Stimulated activated CD4-positive, alpha-beta T cell treated with anti-CD3 and anti-CD28 coated beads, TNF-alpha, amount 100 ng/mL, for 24 hours (primary cell): Measurements from ENCODE around the gene SLC41A3.

ENCODE experiments used
- DNase-seq, 3 experiments: peaks; one replicate each; pipeline ENCODE4 v3.0.0-alpha.2; 2020; ENCODE audit warnings: low read depth in 3 of 3

The SLC41A3 gene

DNA sequence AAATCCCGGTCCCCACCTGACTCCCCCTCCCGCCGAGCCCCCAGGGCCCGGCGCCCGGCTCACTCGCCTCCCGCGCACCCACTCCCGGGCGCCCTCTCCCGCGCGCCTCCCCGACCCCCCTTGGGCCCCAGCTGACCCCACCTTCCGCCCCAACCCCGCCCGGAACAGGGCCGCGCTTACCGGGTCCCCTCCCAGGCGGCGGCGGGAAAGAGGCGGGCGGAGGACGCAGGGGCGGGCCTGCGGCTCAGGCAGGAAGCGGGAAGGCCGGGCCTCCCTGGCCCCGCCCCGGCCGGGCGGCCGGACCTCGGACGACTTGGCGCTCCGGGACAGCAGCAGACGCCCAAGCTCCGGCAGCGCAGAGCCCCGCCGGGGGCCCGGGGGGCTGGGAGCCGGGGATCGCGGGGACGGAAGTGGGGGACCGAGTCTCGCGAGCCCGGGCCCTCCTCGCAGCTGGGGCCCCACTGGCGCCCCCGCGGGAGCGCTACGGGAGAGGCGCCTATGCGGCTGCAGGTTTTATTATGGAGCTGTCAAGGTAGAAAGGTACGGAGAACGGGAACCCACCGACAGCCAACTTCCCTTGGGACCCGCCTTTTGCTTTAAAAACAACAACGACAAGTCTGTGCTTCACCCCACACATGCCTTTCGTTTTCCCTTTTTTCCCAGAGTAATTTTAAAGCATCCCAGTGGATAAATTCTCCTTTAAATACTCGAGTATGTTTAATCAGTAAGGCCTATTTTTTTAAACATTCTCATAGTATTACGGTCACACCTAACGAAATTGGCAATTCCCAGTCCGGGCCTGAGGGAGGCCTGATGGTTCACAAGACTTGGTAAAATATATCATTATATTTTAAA, at the start of gene SLC41A3:
SLC41A3 (minus strand) TSS at position 212 of the 855 bp plus-strand sequence. CDS start 15,905 bp downstream, outside the sequence.
- peak; percentile 74 to 91 (median 82) for DNase-seq

DNA sequence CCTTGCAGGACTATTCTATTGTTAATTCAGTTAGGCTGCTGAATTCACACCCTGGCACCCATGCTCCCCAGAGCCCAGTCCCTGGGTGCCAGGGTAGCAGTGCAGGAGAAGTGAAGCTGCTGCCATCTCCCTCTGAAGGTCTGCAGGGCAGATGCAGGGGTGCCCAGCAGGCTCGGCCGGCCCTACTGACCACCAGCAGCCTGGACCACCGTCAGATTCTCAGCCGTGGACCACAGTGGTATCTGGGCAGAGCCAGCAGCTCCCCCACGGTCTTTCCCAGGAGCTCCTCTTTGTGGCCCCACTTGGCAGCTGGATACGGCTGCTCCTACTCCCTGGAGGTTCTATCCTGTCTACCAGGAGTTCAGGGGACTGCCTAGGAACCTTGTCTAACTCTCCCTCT, 49.7 kb upstream of the SLC41A3 start:
- no peak for DNase-seq

- DNase-seq, result no peak
These were observed 49.0 kb upstream of the SLC41A3 start for GRCh38 chr3:126132751-126133511.

DNA sequence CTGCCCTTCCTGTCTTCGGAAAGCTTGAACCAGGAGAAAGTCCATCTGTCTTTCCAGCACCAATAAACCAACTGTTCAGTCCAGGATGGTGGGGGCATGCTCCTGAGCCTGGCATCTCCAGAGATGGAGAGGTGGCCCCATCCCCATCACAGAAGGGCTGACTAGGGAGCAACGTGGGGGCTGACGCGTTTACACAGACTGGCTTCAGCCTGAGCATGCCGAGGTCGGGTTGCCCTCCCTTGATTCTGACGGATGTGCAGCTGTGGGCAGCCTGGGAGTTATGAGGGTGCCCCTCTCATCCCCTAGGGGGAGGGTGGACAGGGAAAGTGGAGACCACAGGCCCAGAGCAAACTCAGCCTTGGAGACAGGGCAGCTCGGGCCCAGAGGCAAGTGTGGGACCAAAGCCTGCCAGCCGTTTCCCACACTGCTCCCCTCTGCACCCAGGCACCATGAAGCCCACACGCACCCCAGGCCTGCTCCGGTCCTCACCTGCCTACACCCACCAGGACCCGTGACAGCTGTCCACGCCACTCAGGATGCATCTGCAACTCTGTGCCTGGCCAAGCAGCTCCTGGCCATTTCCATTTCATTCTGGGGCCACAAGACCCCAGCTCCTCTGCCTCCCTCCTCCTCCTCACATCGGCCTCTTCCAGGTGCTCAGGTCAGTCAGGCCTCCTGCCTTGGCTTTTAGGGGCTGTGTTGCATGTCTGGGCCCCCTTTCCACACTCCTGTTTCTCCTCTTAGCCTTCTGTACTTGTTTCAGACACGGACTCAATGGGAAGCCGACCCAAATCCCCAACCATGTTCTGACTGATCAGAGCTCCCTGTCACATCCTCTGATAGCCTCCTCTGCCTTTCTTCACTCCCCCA, 48.2 kb upstream of the SLC41A3 start:
- DNase-seq, result no peak

GRCh38 chr3:126130981-126131745, 47.2 kb upstream of the SLC41A3 start:
- DNase-seq, result no peak

DNA sequence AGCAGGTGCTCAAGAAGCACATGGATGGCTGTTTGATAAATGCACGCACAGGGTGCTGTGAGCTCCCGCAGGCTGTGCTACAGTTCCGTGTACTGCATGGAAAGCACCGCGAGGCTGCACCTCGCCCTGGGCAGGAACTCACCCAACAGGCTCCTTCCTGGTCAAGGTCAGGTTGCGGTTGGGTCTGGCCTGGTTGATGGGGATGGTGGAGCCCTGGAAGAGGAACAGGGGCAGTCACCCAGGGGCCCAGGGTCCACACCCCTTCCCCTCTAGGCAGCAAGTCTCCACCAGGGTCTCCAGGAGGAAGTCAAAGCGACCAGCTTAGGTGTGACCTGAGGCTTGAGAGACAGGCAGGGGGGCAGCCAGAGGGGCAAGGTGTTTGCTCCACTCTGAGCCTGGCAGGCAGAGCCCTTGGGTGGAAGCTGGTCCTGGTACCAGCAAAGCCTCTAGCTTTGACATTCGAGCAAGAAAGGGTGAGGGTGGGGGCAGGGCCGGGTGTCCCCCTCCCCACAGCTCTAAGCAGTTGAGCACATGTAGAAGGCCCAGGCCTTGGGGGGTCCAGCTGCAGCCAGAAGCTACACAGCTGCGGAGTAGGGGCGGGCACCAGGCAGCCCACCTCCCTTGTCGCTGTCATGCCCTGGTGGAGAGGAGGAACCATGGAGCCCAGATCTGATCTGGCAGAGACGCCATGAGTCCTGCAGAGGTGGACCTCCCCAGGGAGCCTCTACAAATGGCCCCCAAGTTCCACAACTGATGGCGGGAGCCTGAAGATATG, 46.3 kb upstream of the SLC41A3 start:
- no peak for DNase-seq

GRCh38 chr3:126129398-126129891, 45.5 kb upstream of the SLC41A3 start:
- no peak for DNase-seq

DNA sequence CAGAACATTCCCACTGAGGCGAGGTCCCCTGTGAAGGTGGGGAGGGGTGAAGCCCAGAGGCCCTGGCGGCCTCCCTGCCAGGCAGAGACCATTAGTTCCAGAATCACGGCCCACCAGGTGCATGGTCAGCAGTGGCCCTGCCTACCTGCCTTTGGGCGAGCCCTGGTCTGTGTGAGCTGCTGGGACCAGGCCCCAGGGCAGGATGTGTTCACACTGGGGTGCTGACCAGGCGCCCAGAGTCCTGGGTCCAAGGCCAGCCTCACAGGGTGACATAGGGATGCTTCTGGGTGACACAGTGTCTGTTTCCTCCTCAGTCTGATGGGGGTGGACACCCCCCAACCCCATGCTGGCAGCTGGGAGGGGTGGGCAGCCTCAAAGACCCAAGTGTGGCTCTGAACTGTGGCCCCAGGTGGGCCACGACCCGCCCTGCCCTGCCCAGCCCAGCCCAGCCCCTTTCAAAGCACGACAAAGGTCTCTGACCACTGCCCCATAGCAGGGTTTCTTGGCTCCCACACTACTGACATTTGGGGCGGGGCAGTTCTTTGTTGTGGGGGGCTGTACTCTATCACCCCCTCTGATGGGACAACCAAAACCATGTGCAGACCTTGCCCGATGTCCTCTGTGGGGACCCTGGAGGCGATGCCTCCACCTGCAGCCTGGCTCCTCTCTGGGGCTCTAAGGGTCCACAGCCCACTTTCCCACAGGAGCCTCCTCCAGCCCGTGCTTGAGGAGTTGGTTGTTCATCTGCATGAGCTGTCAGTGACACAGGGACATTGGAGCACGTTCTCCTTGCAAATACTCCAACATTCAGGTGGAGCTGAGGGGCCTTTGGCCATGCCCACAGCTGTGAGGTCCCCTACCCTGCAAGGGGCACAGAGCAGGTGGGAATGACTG, 44.8 kb upstream of the SLC41A3 start:
- no peak for DNase-seq

- DNase-seq, result no peak
These were observed 44.0 kb upstream of the SLC41A3 start for GRCh38 chr3:126127904-126128303.

- DNase-seq, result no peak
These were observed 43.5 kb upstream of the SLC41A3 start for GRCh38 chr3:126127452-126127851.

DNA sequence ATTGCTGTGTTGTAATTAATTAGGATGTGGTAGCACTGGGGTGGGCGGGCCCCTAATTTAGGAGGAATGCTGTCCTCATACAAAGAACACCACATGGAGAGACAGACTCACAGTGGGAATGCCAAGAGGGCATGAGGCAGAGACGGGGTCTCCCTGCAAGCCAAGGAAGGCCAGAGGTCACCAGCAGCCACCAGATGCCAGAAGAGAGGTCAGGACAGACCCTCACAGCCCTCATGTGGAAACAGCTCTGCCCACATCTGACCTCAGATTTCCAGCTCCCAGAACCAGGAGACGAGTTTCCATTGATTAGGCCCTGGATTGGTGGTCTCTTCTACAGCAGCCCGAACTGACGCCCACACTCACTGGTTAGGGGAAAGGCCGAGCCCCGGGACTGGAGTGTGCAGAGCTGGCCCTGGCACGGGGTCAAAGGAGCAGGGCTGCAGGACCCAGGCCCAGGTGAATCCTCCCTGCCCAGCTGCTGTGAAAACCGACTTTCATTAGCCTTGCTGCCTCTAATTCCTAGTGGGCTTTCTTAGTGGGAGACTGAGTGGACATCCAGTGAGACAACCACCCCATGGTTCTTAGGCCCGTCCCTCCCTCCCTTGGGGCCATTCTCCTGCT, 43.0 kb upstream of the SLC41A3 start:
- no peak for DNase-seq

DNA sequence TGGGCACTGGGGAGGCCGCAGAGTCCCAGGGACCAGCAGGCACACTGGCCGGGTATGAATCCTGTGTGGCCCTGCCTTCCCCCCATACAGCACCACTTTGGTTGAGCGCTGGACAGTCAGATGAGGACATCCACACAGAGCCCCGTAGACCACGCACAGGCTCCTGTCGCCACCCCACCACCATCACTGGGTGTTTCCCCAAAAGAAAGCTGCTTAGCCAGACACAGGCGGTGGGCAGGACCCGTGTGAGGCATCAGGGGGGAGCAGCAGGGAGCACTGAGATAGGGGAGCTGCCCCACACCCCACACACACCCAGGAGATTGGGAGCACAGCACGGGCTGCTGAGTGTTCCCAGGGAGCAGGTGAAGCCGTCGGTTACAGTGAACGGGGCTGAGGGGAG, 42.4 kb upstream of the SLC41A3 start:
- no peak for DNase-seq

DNA sequence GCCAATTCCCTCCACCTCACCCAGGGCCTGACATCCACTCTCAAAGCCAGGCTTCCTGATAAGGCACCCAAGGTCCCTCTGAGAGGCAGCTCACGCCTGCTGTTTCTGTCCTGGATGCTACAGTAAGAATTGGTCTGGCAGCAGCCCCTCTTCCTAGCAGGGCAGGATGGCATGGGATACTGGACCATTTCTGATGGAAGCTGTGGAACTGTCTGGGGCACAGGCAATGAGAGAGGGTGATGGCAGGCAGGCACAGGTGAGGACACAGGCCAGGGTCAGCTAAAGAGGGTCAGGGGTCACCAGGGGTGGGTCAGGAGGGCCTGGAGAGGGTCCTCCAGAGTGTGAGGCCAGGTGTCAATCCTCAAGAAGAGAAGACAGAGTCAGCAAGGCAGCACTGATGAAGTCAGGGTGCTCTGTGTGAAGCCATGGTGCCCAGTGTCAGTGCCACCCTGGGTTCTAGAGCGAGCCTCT, 41.9 kb upstream of the SLC41A3 start:
- no peak for DNase-seq

GRCh38 chr3:126125341-126125740, 41.4 kb upstream of the SLC41A3 start:
- no peak for DNase-seq

GRCh38 chr3:126124896-126125295, 41.0 kb upstream of the SLC41A3 start:
- DNase-seq, result no peak

- DNase-seq, result no peak
These were observed 40.4 kb upstream of the SLC41A3 start for GRCh38 chr3:126124148-126124868.

GRCh38 chr3:126121632-126122031, 37.7 kb upstream of the SLC41A3 start:
- no peak for DNase-seq

GRCh38 chr3:126121074-126121473, 37.1 kb upstream of the SLC41A3 start:
- no peak for DNase-seq
